Esophagus muscularis mucosa (tissue), 4 donors: ENCODE results near the gene GPC5.
"Not testable (repeated sequence)": the region's sequence is repeated elsewhere in the genome, so short reads cannot be mapped to it uniquely, and the experiment has no call there.

Experiments
- EP300 ChIP-seq: sonication (generic); formaldehyde crosslinking; IDR thresholded peaks from one replicate; pipeline ENCODE4 v1.6.1; 2017; ENCODE audit warnings: antibody characterized with exemption
- POLR2AphosphoS5 ChIP-seq, 2 donors: sonication (generic); formaldehyde crosslinking; IDR thresholded peaks; one replicate each; pipeline ENCODE4 v1.6.1; 2017; ENCODE audit warnings: antibody characterized with exemption in 2 of 2
- TF ChIP-seq, protein P1 (sequence below), 3 experiments: fragments of 200-600 bp in 2 of 3; fragments of 450-650 bp in 1 of 3; sonication (generic) in 2 of 3; IDR thresholded peaks; one replicate each; pipeline ENCODE4 v1.5.1; 2017 to 2019; ENCODE audit warnings: antibody characterized with exemption in 3 of 3, mild to moderate bottlenecking in 2 of 3, moderate library complexity in 1 of 3

DNA sequence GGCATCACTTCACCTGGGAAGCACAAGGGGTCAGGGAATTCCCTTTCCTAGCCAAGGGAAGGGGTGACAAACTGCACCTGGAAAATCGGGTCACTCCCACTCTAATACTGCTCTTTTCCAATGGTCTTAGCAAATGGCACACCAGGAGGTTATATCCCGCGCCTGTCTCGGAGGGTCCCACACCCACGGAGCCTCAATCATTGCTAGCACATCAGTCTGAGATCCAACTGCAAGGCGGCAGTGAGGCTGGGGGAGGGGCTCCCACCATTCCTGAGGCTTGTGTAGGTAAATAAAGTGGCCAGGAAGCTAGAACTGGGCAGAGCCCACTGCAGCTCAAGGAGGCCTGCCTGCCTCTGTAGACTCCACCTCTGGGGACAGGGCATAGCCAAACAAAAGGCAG is 1118.5 kb downstream of the GPC5 start:
- TF ChIP-seq, protein P1, sequence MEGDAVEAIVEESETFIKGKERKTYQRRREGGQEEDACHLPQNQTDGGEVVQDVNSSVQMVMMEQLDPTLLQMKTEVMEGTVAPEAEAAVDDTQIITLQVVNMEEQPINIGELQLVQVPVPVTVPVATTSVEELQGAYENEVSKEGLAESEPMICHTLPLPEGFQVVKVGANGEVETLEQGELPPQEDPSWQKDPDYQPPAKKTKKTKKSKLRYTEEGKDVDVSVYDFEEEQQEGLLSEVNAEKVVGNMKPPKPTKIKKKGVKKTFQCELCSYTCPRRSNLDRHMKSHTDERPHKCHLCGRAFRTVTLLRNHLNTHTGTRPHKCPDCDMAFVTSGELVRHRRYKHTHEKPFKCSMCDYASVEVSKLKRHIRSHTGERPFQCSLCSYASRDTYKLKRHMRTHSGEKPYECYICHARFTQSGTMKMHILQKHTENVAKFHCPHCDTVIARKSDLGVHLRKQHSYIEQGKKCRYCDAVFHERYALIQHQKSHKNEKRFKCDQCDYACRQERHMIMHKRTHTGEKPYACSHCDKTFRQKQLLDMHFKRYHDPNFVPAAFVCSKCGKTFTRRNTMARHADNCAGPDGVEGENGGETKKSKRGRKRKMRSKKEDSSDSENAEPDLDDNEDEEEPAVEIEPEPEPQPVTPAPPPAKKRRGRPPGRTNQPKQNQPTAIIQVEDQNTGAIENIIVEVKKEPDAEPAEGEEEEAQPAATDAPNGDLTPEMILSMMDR (IDR thresholded peaks at IDR 0.05): not testable (repeated sequence)
- TF ChIP-seq EP300; POLR2AphosphoS5 (IDR thresholded peaks at IDR 0.05): not testable (repeated sequence)
